ENCODE data around the gene RADIL.

Gene RADIL

GRCh38 chr7:4883372-4884144 is at the start of gene RADIL:
Gene RADIL (minus strand): TSS chr7:4883716. CDS start chr7:4878139, 5,577 bp downstream.
- peak; percentile 22 for TF ChIP-seq CTCF (IDR thresholded peaks at IDR 0.05; ENCODE audit: insufficient read depth, low read depth, low read length, missing control alignments)
- no peak within 1 kb of the TSS for H3K4me3 ChIP-seq (ENCODE audit: low read length)
- DNase-seq (ENCODE audit: low read depth), result peak; percentile 43

GRCh38 chr7:4931943-4932342 is 48.4 kb upstream of the RADIL start:
- no peak for TF ChIP-seq CTCF (IDR thresholded peaks at IDR 0.05; ENCODE audit: insufficient read depth, low read depth, low read length, missing control alignments)
- H3K4me3 ChIP-seq (ENCODE audit: low read length), result no peak overlapping the region
- DNase-seq (ENCODE audit: low read depth), result no peak

- no peak for DNase-seq (ENCODE audit: low read depth)
- TF ChIP-seq CTCF (IDR thresholded peaks at IDR 0.05; ENCODE audit: insufficient read depth, low read depth, low read length, missing control alignments), result no peak
- H3K4me3 ChIP-seq (ENCODE audit: low read length), result no peak overlapping the region
Measured at GRCh38 chr7:4929005-4929404, 45.5 kb upstream of the RADIL start.

- no peak for TF ChIP-seq CTCF (IDR thresholded peaks at IDR 0.05; ENCODE audit: insufficient read depth, low read depth, low read length, missing control alignments)
- no peak for DNase-seq (ENCODE audit: low read depth)
- H3K4me3 ChIP-seq (ENCODE audit: low read length), result no peak overlapping the region
Measured at GRCh38 chr7:4928445-4928844, 44.9 kb upstream of the RADIL start.

GRCh38 chr7:4919969-4920766 is 36.7 kb upstream of the RADIL start:
- no peak for DNase-seq (ENCODE audit: low read depth)
- no peak overlapping the region for H3K4me3 ChIP-seq (ENCODE audit: low read length)
- no peak for TF ChIP-seq CTCF (IDR thresholded peaks at IDR 0.05; ENCODE audit: insufficient read depth, low read depth, low read length, missing control alignments)

GRCh38 chr7:4916113-4916512 is 32.6 kb upstream of the RADIL start:
- DNase-seq (ENCODE audit: low read depth), result no peak
- no peak overlapping the region for H3K4me3 ChIP-seq (ENCODE audit: low read length)
- no peak for TF ChIP-seq CTCF (IDR thresholded peaks at IDR 0.05; ENCODE audit: insufficient read depth, low read depth, low read length, missing control alignments)

All from epithelial cell of esophagus (primary cell).